ENCODE data around the gene TMED8.

DNA sequence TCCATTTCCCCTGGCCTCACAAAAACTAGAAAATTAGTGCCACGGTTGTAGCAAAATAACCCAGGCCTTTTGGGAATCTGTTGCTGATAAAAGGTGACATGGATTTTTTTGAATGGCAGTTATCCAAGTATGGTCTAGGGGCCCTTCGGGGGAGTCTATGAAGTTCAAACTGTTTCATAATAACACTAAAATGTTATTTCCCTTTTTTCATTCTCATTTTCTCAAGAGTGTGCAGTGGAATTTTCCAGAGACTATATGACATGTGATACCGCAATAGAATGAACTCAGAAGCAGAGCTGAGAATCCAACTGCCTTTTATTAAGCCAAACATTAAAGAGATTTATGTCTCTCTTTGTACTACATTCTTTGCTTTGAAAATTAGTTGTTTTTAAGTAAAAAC lies 29.1 kb downstream of the TMED8 start:
- TF ChIP-seq, protein P1, sequence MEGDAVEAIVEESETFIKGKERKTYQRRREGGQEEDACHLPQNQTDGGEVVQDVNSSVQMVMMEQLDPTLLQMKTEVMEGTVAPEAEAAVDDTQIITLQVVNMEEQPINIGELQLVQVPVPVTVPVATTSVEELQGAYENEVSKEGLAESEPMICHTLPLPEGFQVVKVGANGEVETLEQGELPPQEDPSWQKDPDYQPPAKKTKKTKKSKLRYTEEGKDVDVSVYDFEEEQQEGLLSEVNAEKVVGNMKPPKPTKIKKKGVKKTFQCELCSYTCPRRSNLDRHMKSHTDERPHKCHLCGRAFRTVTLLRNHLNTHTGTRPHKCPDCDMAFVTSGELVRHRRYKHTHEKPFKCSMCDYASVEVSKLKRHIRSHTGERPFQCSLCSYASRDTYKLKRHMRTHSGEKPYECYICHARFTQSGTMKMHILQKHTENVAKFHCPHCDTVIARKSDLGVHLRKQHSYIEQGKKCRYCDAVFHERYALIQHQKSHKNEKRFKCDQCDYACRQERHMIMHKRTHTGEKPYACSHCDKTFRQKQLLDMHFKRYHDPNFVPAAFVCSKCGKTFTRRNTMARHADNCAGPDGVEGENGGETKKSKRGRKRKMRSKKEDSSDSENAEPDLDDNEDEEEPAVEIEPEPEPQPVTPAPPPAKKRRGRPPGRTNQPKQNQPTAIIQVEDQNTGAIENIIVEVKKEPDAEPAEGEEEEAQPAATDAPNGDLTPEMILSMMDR (conservative IDR thresholded peaks at IDR 0.05) = no peak
- no peak for TF ChIP-seq EZH2 (IDR thresholded peaks at IDR 0.05; ENCODE audit: low read depth)

All from PC-9 (cell line).